GM12864 (cell line): ENCODE results near the gene FEM1A.
"Not testable (repeated sequence)": the region's sequence is repeated elsewhere in the genome, so short reads cannot be mapped to it uniquely, and the experiment has no call there.

Experiments
- DNase-seq: peaks from one replicate; pipeline ENCODE4 v3.0.0-alpha.2; 2011; ENCODE audit warnings: low read depth
- H3K4me3 ChIP-seq: 2 replicates; pipeline ENCODE4 v1.5.1; 2011; ENCODE audit warnings: mild to moderate bottlenecking, low read depth, low read length, control low read depth
- TF ChIP-seq, protein P1 (sequence below): IDR thresholded peaks from 2 replicates; pipeline ENCODE4 v1.5.1; 2011; ENCODE audit warnings: low read depth, mild to moderate bottlenecking, moderate library complexity, low read length, control low read depth, inconsistent platforms; ENCODE audit errors: missing control alignments

Gene FEM1A

DNA sequence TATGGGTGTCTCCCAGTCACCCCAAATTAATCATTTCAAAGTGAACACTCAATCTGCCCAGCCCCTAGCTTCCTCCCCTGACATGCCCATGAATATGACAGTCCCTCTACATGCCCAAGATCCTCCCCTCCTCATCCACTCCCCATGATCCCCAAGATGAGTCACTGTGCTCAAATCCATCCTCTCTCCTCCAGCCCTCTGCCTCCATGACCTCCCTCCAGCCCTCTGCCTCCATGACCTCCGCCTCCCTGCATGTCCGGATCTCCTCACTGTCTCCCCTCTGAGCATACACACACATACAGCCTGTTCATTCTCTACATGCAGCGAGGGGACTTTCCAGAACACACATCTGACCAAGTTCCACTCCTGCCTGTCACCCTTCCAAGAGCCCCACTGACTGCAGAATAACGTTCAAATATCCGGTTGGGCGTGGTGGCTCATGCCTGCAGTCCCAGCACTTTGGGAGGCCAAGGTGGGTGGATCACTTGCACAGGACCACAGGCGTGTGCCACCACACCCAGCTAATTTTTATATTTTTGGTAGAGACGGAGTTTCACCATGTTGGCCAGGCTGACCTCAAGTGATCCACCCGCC, 18.4 kb upstream of the FEM1A start:
- no peak overlapping the region for H3K4me3 ChIP-seq
- DNase-seq, result no peak
- TF ChIP-seq, protein P1, sequence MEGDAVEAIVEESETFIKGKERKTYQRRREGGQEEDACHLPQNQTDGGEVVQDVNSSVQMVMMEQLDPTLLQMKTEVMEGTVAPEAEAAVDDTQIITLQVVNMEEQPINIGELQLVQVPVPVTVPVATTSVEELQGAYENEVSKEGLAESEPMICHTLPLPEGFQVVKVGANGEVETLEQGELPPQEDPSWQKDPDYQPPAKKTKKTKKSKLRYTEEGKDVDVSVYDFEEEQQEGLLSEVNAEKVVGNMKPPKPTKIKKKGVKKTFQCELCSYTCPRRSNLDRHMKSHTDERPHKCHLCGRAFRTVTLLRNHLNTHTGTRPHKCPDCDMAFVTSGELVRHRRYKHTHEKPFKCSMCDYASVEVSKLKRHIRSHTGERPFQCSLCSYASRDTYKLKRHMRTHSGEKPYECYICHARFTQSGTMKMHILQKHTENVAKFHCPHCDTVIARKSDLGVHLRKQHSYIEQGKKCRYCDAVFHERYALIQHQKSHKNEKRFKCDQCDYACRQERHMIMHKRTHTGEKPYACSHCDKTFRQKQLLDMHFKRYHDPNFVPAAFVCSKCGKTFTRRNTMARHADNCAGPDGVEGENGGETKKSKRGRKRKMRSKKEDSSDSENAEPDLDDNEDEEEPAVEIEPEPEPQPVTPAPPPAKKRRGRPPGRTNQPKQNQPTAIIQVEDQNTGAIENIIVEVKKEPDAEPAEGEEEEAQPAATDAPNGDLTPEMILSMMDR, result no peak

DNA sequence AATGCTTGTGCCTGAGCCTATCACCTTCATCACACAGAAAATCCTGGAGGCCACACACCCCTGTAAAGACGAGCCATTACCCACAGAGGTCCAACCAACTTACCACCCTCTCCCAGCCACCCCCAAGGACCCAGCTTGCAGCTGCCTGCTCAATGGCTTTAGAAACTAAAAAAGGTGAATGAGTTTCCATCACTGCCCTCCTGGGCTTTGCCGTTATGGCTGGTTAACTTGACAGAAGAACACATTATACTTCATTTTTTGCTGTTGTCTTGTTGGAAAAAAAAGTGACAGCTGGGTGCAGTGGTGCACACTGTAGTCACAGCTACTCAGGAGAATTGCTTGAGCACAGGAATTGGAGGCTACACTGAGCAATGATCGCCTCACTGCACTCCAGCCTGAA, 17.4 kb upstream of the FEM1A start:
- TF ChIP-seq, protein P1, result no peak
- no peak overlapping the region for H3K4me3 ChIP-seq
- DNase-seq, result no peak

DNA sequence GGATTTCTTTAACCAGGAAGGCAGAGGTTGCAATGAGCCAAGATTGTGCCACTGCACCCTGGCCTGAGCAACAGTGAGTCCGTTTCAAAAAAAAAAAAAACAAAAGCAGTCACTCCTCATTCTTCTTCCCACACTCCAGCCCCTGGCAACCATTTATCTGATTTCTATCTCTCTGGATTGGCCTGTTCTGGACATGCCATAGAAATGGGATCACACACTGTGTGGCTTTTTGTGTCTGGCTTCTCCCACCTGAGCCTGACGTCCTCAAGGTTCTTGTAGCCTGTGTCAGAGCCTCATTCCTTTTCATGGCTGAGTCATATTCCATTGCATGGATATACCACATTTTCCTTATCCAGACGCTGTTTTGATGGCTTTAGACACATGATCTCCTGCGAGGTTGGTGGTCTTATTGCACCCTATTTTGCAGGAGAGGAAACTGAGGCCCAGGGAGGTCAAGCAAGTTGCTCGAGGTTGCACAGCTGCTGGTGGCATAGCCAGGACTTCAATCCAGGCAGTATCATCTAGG, 15.8 kb upstream of the FEM1A start:
- no peak overlapping the region for H3K4me3 ChIP-seq
- TF ChIP-seq, protein P1, result no peak
- DNase-seq, result no peak

DNA sequence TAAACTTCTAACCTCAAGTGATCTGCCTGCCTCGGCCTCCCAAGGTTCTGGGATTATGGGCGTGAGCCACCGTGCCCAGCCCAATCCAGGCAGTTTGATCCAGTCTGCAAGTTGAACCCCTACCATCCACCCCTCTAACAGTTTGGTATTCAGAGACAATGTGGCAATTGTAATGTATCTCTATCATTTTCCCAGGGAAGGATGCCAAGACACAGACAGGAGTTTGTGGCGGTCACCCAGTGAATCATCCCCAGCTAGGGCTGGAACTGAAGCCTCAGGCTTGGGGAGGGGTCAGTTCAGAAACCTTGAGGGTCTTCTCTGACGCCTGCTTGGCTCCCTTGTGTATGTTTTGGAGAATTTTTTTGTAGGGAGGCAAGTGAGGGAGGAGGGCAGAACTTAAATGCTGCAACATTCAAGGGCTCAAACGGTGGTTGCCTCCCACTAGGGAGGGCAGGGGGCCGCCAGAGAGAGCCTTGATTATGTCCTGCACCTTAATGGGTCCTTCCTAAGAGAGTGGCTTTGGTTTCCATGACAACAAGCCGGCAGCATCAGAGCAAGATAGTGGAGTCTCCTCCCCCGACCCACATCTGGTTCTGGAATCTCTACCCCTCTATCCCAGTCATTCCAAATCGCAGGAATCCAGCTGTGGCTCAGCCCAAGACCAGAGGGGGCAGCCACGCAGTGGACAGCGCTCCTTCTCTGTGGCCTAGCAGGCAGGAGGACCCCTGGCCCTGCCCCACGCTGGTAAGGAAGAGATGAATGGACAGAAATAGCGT, 14.9 kb upstream of the FEM1A start:
- TF ChIP-seq, protein P1, result no peak
- DNase-seq, result no peak

DNA sequence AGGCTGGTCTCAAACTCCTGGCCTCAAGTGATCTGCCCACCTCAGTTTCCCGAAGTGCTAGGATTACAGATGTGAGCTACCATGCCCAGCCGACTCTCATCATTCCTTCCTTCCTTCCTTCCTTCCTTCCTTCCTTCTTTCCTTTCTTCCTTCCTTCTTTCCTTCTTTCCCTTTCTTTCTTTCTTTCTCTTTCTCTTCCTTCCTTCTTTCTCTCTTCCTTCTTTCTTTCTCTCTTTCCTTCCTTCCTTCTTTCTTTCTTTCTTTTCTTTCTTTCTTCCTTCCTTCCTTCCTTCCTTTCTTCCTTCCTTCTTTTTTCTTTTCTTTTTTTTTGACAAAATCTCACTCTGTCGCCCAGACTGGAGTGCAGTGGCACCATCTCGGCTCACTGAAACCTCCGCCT, 13.4 kb upstream of the FEM1A start:
- not testable (repeated sequence) for DNase-seq, H3K4me3 ChIP-seq

More for the DNA sequence above, 14.9 kb upstream of the FEM1A start:
- H3K4me3 ChIP-seq, result no peak overlapping the region

DNA sequence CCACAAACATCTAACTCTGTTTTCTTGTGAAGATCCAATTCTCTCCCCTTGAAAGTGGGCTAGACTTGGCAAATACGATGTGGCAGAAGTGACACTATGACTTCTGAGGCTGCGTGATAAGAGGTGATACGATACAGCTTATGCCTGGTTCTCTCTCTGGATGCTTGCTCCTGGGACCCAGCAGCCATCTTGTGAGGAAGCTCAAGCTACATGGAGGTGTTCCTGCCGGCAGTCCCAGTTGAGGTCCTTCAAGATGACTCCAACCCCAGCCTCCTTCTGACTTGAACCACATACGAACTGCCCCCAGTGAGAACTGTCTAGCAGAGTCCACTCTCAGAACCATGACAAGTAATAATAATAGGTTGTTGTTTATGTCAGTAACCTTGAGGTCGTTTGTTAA, 10.7 kb upstream of the FEM1A start:
- H3K4me3 ChIP-seq, result no peak overlapping the region
- no peak for DNase-seq
- TF ChIP-seq, protein P1, result no peak

- TF ChIP-seq, protein P1, result no peak
- H3K4me3 ChIP-seq, result no peak overlapping the region
- no peak for DNase-seq
These were observed 9.7 kb upstream of the FEM1A start for GRCh38 chr19:4781801-4782200.

GRCh38 chr19:4786412-4787016, 5.0 kb upstream of the FEM1A start:
- not testable (repeated sequence) for H3K4me3 ChIP-seq

DNA sequence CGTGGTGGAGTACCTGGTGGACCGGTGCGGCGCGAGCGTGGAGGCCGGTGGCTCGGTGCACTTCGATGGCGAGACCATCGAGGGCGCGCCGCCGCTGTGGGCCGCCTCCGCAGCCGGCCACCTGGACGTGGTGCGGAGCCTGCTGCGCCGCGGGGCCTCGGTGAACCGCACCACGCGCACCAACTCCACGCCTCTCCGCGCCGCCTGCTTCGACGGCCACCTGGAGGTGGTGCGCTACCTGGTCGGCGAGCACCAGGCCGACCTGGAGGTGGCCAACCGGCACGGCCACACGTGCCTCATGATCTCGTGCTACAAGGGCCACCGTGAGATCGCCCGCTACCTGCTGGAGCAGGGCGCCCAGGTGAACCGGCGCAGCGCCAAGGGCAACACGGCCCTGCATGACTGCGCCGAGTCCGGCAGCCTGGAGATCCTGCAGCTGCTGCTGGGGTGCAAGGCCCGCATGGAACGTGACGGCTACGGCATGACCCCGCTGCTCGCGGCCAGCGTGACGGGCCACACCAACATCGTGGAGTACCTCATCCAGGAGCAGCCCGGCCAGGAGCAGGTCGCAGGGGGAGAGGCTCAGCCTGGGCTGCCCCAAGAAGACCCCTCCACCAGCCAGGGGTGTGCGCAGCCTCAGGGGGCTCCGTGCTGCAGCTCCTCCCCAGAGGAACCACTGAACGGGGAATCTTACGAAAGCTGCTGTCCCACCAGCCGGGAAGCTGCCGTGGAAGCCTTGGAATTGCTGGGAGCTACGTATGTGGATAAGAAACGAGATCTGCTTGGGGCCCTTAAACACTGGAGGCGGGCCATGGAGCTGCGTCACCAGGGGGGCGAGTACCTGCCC, 708 bp downstream of the FEM1A start:
- DNase-seq, result not testable (repeated sequence)
- peak overlapping the region; percentile 95 for H3K4me3 ChIP-seq

More at GRCh38 chr19:4786412-4787016, 5.0 kb upstream of the FEM1A start:
- DNase-seq, result not testable (repeated sequence)

GRCh38 chr19:4792866-4793195, 1.3 kb downstream of the FEM1A start:
- peak overlapping the region; percentile 95 for H3K4me3 ChIP-seq
- DNase-seq, result not testable (repeated sequence)

DNA sequence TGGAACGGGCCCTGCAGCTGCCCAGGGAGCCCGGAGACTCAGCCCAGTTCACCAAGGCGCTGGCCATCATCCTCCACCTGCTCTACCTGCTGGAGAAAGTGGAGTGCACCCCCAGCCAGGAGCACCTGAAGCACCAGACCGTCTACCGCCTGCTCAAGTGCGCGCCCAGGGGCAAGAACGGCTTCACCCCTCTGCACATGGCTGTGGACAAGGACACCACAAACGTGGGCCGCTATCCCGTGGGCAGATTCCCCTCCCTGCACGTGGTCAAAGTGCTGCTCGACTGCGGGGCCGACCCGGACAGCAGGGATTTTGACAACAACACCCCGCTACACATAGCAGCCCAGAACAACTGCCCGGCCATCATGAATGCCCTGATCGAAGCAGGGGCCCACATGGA, 1.7 kb downstream of the FEM1A start:
- not testable (repeated sequence) for H3K4me3 ChIP-seq, DNase-seq
